Panc1 (cell line): ENCODE data around the gene MEX3A. TPM values are rescaled to one million over a fixed set of nuclear protein-coding genes. Genes with fewer than 3 reads are reported as not detected.
A peak's percentile ranks its signal among the peaks of the same experiment; 100 is the strongest.

Experiments
- ATAC-seq: fragments of 200-7000 bp; cut with Tn5 transposase; 2 replicates; pipeline ENCODE4 v1.9.1; 2020; ENCODE audit warnings: mild to moderate bottlenecking, moderate library complexity
- BruUV-seq: library from RNA; stranded (reverse); fragments of 400-500 nt; replicated peaks from 2 replicates; lab custom pipeline; 2021; lab: Mats Ljungman, UMichigan
- CTCF ChIA-PET: fragments of 300-600 bp; sonication (Branson Sonifier 250); formaldehyde crosslinking; loops from one replicate; lab custom pipeline; 2022; ENCODE audit warnings: antibody characterized with exemption; lab: Charles Lee
- POLR2A ChIA-PET: fragments of 300-600 bp; sonication (Branson Sonifier 250); formaldehyde crosslinking; loops from one replicate; lab custom pipeline; 2022; ENCODE audit warnings: antibody characterized with exemption; lab: Charles Lee
- DNase-seq: peaks from one replicate; pipeline ENCODE4 v3.0.0-alpha.2; 2010; ENCODE audit warnings: low read depth, low spot score
- H3K27ac ChIP-seq: 2 replicates; pipeline ENCODE4 v1.5.1; 2011; ENCODE audit warnings: mild to moderate bottlenecking, low read length, inconsistent platforms
- H3K27me3 ChIP-seq: fragments of 200-500 bp; sonication (Bioruptor generic); 2 replicates; pipeline ENCODE4 v1.6.0; 2014; ENCODE audit warnings: low read length, inconsistent platforms; ENCODE audit not compliant: control insufficient read depth, insufficient read depth
- H3K36me3 ChIP-seq: fragments of 200-500 bp; sonication (Bioruptor generic); 2 replicates; pipeline ENCODE4 v1.5.1; 2014; ENCODE audit warnings: inconsistent platforms, mild to moderate bottlenecking, low read length, moderate library complexity; ENCODE audit not compliant: control insufficient read depth, insufficient read depth
- H3K4me1 ChIP-seq: 2 replicates; pipeline ENCODE4 v1.5.1; 2011; ENCODE audit warnings: inconsistent platforms, mild to moderate bottlenecking, low read length, moderate library complexity; ENCODE audit not compliant: control insufficient read depth, insufficient read depth
- H3K4me3 ChIP-seq, 2 experiments: 2 replicates each; pipeline ENCODE4 v1.5.1; 2011 to 2012; ENCODE audit warnings: low read depth in 2 of 2, low read length in 2 of 2, mild to moderate bottlenecking in 2 of 2, inconsistent platforms in 1 of 2, moderate library complexity in 1 of 2
- H3K9me3 ChIP-seq: fragments of 200-500 bp; sonication (Bioruptor generic); 2 replicates; pipeline ENCODE4 v1.5.1; 2014; ENCODE audit warnings: low read depth, mild to moderate bottlenecking, inconsistent platforms, low read length, moderate library complexity; ENCODE audit not compliant: control insufficient read depth, insufficient read depth
- CTCF ChIP-seq: fragments of 450-650 bp; IDR thresholded peaks from 2 replicates; pipeline ENCODE4 v1.5.1; 2017; ENCODE audit warnings: mild to moderate bottlenecking
- POLR2AphosphoS5 ChIP-seq: IDR thresholded peaks from 2 replicates; pipeline ENCODE4 v1.6.1; 2012; ENCODE audit warnings: mild to moderate bottlenecking, low read depth, low read length, moderate library complexity
- REST ChIP-seq, 2 experiments: IDR thresholded peaks; 2 replicates each; pipeline ENCODE4 v1.6.1; 2011 to 2012; ENCODE audit warnings: low read depth in 2 of 2, control low read depth in 1 of 2, low read length in 1 of 2, mild to moderate bottlenecking in 1 of 2, moderate library complexity in 1 of 2; ENCODE audit not compliant: insufficient read depth in 1 of 2
- SIN3A ChIP-seq: IDR thresholded peaks from 2 replicates; pipeline ENCODE4 v1.6.1; 2012; ENCODE audit warnings: low read depth, mild to moderate bottlenecking, low read length, moderate library complexity, borderline replicate concordance; ENCODE audit not compliant: insufficient read depth
- TCF7L2 ChIP-seq: IDR thresholded peaks from 2 replicates; pipeline ENCODE4 v1.6.1; 2011; ENCODE audit warnings: mild to moderate bottlenecking, low read depth, low read length, inconsistent platforms
- in situ Hi-C: cut with HindIII; loops from 2 replicates; pipeline ENCODE4 v1.10.0; 2016; ENCODE audit warnings: low sequenced_read_pairs, low pct_unique_long_range_greater_than_20kb
- intact Hi-C: fragments of 100-400 bp; cut with micrococcal nuclease; formaldehyde crosslinking; loops from one replicate; pipeline ENCODE4 v1.10.0; 2022; ENCODE audit not compliant: unreplicated experiment
- total RNA-seq: library from RNA; stranded (reverse); gene quantifications from one replicate; pipeline ENCODE4 v1.2.1, GENCODE V29; 2021; ENCODE audit not compliant: unreplicated experiment

Gene MEX3A
- total RNA-seq, 1 experiment from 2014 or later, result 15.8 TPM

- ChIA-PET CTCF (interaction anchor here (0.5 to 1.2 kb wide), 2 partner anchors 13 to 26 kb away, joined by 4 to 7 read pairs; no protein-coding TSS in a partner anchor), POLR2A (interaction anchor here (1.0 to 2.4 kb wide), 2 partner anchors 9 to 12 kb away, joined by 3 to 12 read pairs; no protein-coding TSS in a partner anchor)
- TF ChIP-seq SIN3A, result 0 out of 2 replicates have a peak, but pooled peaks have one; percentile 54
- TF ChIP-seq REST (IDR thresholded peaks at IDR 0.05; ENCODE audit: insufficient read depth in 1 of 2, low read depth in 2 of 2, low read length in 1 of 2), result no peak
- no peaks in the 10 kb centered on the region for H3K9me3 ChIP-seq
- peaks cover 8% of the 10 kb centered on the region for H3K36me3 ChIP-seq
- H3K27me3 ChIP-seq, result no peaks in the 10 kb centered on the region
- peak overlapping the region; percentile 96 for H3K27ac ChIP-seq
- BruUV-seq, result TSS peak; percentile 68
- in situ Hi-C loops (no loop called here), intact Hi-C loops (loop anchor here (2.0 kb wide), 1 partner anchor 47 kb away; no protein-coding TSS in a partner anchor)
- ATAC-seq, result peak; percentile 24
- DNase-seq, result no peak
- H3K4me3 ChIP-seq, result peak overlapping the region; percentile 78 to 99
- peaks cover 54% of the 10 kb centered on the region for H3K4me1 ChIP-seq
These were observed 33.5 kb upstream of the MEX3A start for GRCh38 chr1:156115514-156116374.

GRCh38 chr1:156114919-156115513 is 32.8 kb upstream of the MEX3A start:
- TF ChIP-seq CTCF (no peak), TCF7L2 (no peak), POLR2AphosphoS5 (no peak), REST (IDR thresholded peaks at IDR 0.05; ENCODE audit: insufficient read depth in 1 of 2, low read depth in 2 of 2, low read length in 1 of 2) (no peak), SIN3A (0 out of 2 replicates have a peak, but pooled peaks have one; percentile 41)
- CTCF ChIA-PET, result interaction anchor here (1.2 kb wide), 1 partner anchor 14 kb away, joined by 4 read pairs; no protein-coding TSS in a partner anchor
- Histone ChIP-seq H3K27ac (peak overlapping the region; percentile 96), H3K4me1 (peaks cover 47% of the 10 kb centered on the region), H3K4me3 (peak overlapping the region; percentile 78 to 99), H3K36me3 (peaks cover 8% of the 10 kb centered on the region), H3K9me3 (no peaks in the 10 kb centered on the region), H3K27me3 (no peaks in the 10 kb centered on the region)
- ATAC-seq, result peak; percentile 11; the same call in 1 of the 2 replicates
- no peak for DNase-seq
- intact Hi-C loops, result loop anchor here (2.0 kb wide), 1 partner anchor 48 kb away; no protein-coding TSS in a partner anchor
- POLR2A ChIA-PET, result interaction anchor here (0.6 to 2.4 kb wide), 2 partner anchors 9 to 14 kb away, joined by 3 to 12 read pairs; no protein-coding TSS in a partner anchor
- no TSS peak for BruUV-seq
- in situ Hi-C loops, result no loop called here
